H9 (cell line): ENCODE data around the gene RGS6. TPM values are rescaled to one million over a fixed set of nuclear protein-coding genes. Genes with fewer than 3 reads are reported as not detected.

Experiments
- DNase-seq: peaks from one replicate; pipeline ENCODE4 v3.0.0-alpha.2; 2017
- H2AFZ ChIP-seq: one replicate; pipeline ENCODE4 v1.6.1; 2013; ENCODE audit warnings: mild to moderate bottlenecking, low read length, control low read depth, moderate library complexity
- H2AK5ac ChIP-seq: 2 replicates; pipeline ENCODE4 v1.6.1; 2013; ENCODE audit warnings: low read length, control low read depth, mixed read lengths; ENCODE audit not compliant: insufficient read length
- H2BK120ac ChIP-seq: one replicate; pipeline ENCODE4 v1.6.1; 2013; ENCODE audit warnings: low read depth, mild to moderate bottlenecking, low read length, control low read depth, inconsistent platforms; ENCODE audit not compliant: poor library complexity, severe bottlenecking
- H2BK12ac ChIP-seq: 2 replicates; pipeline ENCODE4 v1.6.1; 2013; ENCODE audit warnings: low read length, control low read depth, mixed read lengths, low read depth; ENCODE audit not compliant: insufficient read length
- H2BK15ac ChIP-seq: 2 replicates; pipeline ENCODE4 v1.6.1; 2013; ENCODE audit warnings: low read depth, low read length, control low read depth
- H2BK20ac ChIP-seq: one replicate; pipeline ENCODE4 v1.6.1; 2013; ENCODE audit warnings: low read depth, mild to moderate bottlenecking, low read length, control low read depth, inconsistent platforms; ENCODE audit not compliant: poor library complexity, severe bottlenecking
- H2BK5ac ChIP-seq: 2 replicates; pipeline ENCODE4 v1.6.1; 2013; ENCODE audit warnings: low read length, control low read depth, mixed read lengths; ENCODE audit not compliant: insufficient read length
- H3K14ac ChIP-seq: 2 replicates; pipeline ENCODE4 v1.6.1; 2013; ENCODE audit warnings: low read length, control low read depth; ENCODE audit not compliant: insufficient read depth
- H3K18ac ChIP-seq: 2 replicates; pipeline ENCODE4 v1.6.1; 2013; ENCODE audit warnings: low read depth, mild to moderate bottlenecking, mixed read lengths, low read length, control low read depth; ENCODE audit not compliant: insufficient read length
- H3K23ac ChIP-seq: 2 replicates; pipeline ENCODE4 v1.6.1; 2013; ENCODE audit warnings: low read length, control low read depth, mixed read lengths, low read depth; ENCODE audit not compliant: insufficient read length
- H3K23me2 ChIP-seq: 2 replicates; pipeline ENCODE4 v1.6.1; 2013; ENCODE audit warnings: low read depth, mild to moderate bottlenecking, mixed read lengths, low read length, control low read depth; ENCODE audit not compliant: insufficient read length, poor library complexity, severe bottlenecking
- H3K27ac ChIP-seq: 2 replicates; pipeline ENCODE4 v1.5.1; 2013; ENCODE audit warnings: low read length, control low read depth, mixed read lengths, low read depth; ENCODE audit not compliant: insufficient read length
- H3K27me3 ChIP-seq: 2 replicates; pipeline ENCODE4 v1.6.1; 2013; ENCODE audit warnings: low read length, control low read depth, inconsistent platforms; ENCODE audit not compliant: insufficient read depth
- H3K4ac ChIP-seq: 2 replicates; pipeline ENCODE4 v1.6.1; 2013; ENCODE audit warnings: low read depth, mild to moderate bottlenecking, control low read depth, inconsistent platforms, low read length, moderate library complexity
- H3K4me1 ChIP-seq: 2 replicates; pipeline ENCODE4 v1.6.1; 2013; ENCODE audit warnings: low read length, control low read depth, inconsistent platforms; ENCODE audit not compliant: insufficient read depth
- H3K4me2 ChIP-seq: 2 replicates; pipeline ENCODE4 v1.6.1; 2013; ENCODE audit warnings: low read length, control low read depth, mixed read lengths; ENCODE audit not compliant: insufficient read length, insufficient read depth
- H3K56ac ChIP-seq: 2 replicates; pipeline ENCODE4 v1.6.1; 2013; ENCODE audit warnings: low read depth, mild to moderate bottlenecking, mixed read lengths, low read length, control low read depth; ENCODE audit not compliant: insufficient read length
- H3K79me1 ChIP-seq: 2 replicates; pipeline ENCODE4 v1.6.1; 2013; ENCODE audit warnings: low read depth, mild to moderate bottlenecking, moderate library complexity, low read length, control low read depth, inconsistent platforms; ENCODE audit not compliant: insufficient read depth, poor library complexity, severe bottlenecking
- H3K79me2 ChIP-seq: 2 replicates; pipeline ENCODE4 v1.6.1; 2013; ENCODE audit warnings: low read length, control low read depth, inconsistent platforms; ENCODE audit not compliant: insufficient read depth
- H3K9ac ChIP-seq: 2 replicates; pipeline ENCODE4 v1.6.1; 2013; ENCODE audit warnings: low read length, control low read depth, mixed read lengths; ENCODE audit not compliant: insufficient read length; ENCODE audit errors: extremely low read depth
- H3K9me3 ChIP-seq: one replicate; pipeline ENCODE4 v1.6.1; 2013; ENCODE audit warnings: low read depth, low read length, inconsistent platforms; ENCODE audit not compliant: control insufficient read depth
- H3T11ph ChIP-seq: one replicate; pipeline ENCODE4 v1.6.1; 2013; ENCODE audit warnings: mild to moderate bottlenecking, low read length, control low read depth, inconsistent platforms
- H4K20me1 ChIP-seq: one replicate; pipeline ENCODE4 v1.6.1; 2013; ENCODE audit not compliant: control insufficient read depth, insufficient read length, insufficient read depth
- H4K5ac ChIP-seq: 2 replicates; pipeline ENCODE4 v1.6.1; 2013; ENCODE audit warnings: low read depth, mild to moderate bottlenecking, mixed read lengths, low read length, control low read depth; ENCODE audit not compliant: insufficient read length
- H4K8ac ChIP-seq: replicated peaks from 2 replicates; pipeline ENCODE4 v1.6.1; 2013; ENCODE audit warnings: low read length, control low read depth, mixed read lengths, low read depth; ENCODE audit not compliant: insufficient read length
- H4K91ac ChIP-seq: 2 replicates; pipeline ENCODE4 v1.6.1; 2013; ENCODE audit warnings: low read depth, mild to moderate bottlenecking, moderate library complexity, mixed read lengths, low read length, control low read depth; ENCODE audit not compliant: insufficient read length
- H3K27ac Mint-ChIP-seq, 3 experiments: 2 replicates in 2 of 3; 3 replicates in 1 of 3; pipeline ENCODE4 v1.8.0; 2020 to 2021; ENCODE audit warnings: mixed read lengths in 3 of 3, mild to moderate bottlenecking in 1 of 3, moderate library complexity in 1 of 3
- H3K27me3 Mint-ChIP-seq: 2 replicates; pipeline ENCODE4 v1.8.0; 2021; ENCODE audit warnings: low read depth, mild to moderate bottlenecking, moderate library complexity, mixed read lengths
- H3K36me3 Mint-ChIP-seq, 3 experiments: 2 replicates in 2 of 3; 3 replicates in 1 of 3; pipeline ENCODE4 v1.8.0; 2020 to 2021; ENCODE audit warnings: low read depth in 3 of 3, mixed read lengths in 3 of 3; ENCODE audit not compliant: insufficient read depth in 1 of 3
- H3K4me1 Mint-ChIP-seq, 2 experiments: 2 replicates each; pipeline ENCODE4 v1.8.0; 2020; ENCODE audit warnings: mixed read lengths in 2 of 2
- H3K4me3 Mint-ChIP-seq, 2 experiments: 2 replicates in 1 of 2; 3 replicates in 1 of 2; pipeline ENCODE4 v1.8.0; 2020 to 2021; ENCODE audit warnings: mild to moderate bottlenecking in 2 of 2, mixed read lengths in 2 of 2, moderate library complexity in 1 of 2
- H3K9me3 Mint-ChIP-seq, 2 experiments: 2 replicates in 1 of 2; 3 replicates in 1 of 2; pipeline ENCODE4 v1.8.0; 2020; ENCODE audit warnings: mild to moderate bottlenecking in 2 of 2, mixed read lengths in 2 of 2, moderate library complexity in 1 of 2
- CTCF ChIP-seq: fragments of 200-600 bp; sonication (generic); conservative IDR thresholded peaks from 3 replicates; pipeline ENCODE4 v1.8.0; 2021; ENCODE audit warnings: antibody characterized with exemption, mild to moderate bottlenecking
- WGBS: extraction: QIAGEN DNeasy Blood & Tissue Kit; methylation state at CpG from one replicate; pipeline ENCODE4 v1.1.7; 2013; ENCODE audit warnings: missing lambda C conversion rate, low lambda C conversion rate, mixed read lengths; ENCODE audit not compliant: insufficient read length; ENCODE audit errors: extremely low coverage; 5-methylcytosine and 5-hydroxymethylcytosine counted together
- total RNA-seq: library from RNA; stranded (reverse); gene quantifications from 2 replicates; pipeline ENCODE4 v1.2.1, GENCODE V29; 2021

RGS6 gene
- total RNA-seq, 1 experiment from 2014 or later, result 3.0 TPM

- H3K23me2 ChIP-seq, result no peaks in the 10 kb centered on the region
- H3K27ac Mint-ChIP-seq, result no peak overlapping the region
- no peak overlapping the region for H2BK12ac ChIP-seq
- no peak for TF ChIP-seq CTCF
- no peak overlapping the region for H3K23ac ChIP-seq
- no peak overlapping the region for H2BK5ac ChIP-seq
- H3K4me2 ChIP-seq, result no peak overlapping the region
- no peak for DNase-seq
- no peak overlapping the region for H2BK20ac ChIP-seq
- no peaks in the 10 kb centered on the region for H3K79me2 ChIP-seq
- no peaks in the 10 kb centered on the region for H3K4me1 Mint-ChIP-seq
- H3K4me3 Mint-ChIP-seq, result no peak overlapping the region
- H2AFZ ChIP-seq, result no peak overlapping the region
- H3K4ac ChIP-seq, result no peak overlapping the region
- no peak overlapping the region for H3K14ac ChIP-seq
- H3K4me1 ChIP-seq, result no peaks in the 10 kb centered on the region
- no peaks in the 10 kb centered on the region for H3K79me1 ChIP-seq
- peaks cover 0 to 14% (median 7%) of the 10 kb centered on the region in 3 experiments; a peak in 4 of 7 replicates for H3K36me3 Mint-ChIP-seq
- H3K56ac ChIP-seq, result no peak overlapping the region
- WGBS, result no CpG with 5 or more reads among the region's 2 CpGs
- H3K18ac ChIP-seq, result no peak overlapping the region
- no peak overlapping the region for H2BK120ac ChIP-seq
- H2BK15ac ChIP-seq, result no peak overlapping the region
- H3K9ac ChIP-seq, result no peak overlapping the region
- no peaks in the 10 kb centered on the region for H4K20me1 ChIP-seq
- no peak overlapping the region for H2AK5ac ChIP-seq
- H4K5ac ChIP-seq, result no peak overlapping the region
- peaks cover 7% of the 10 kb centered on the region for H3K9me3 ChIP-seq
- H3K27me3 Mint-ChIP-seq, result peaks cover 3% of the 10 kb centered on the region; the same call in 1 of the 2 replicates
- no peaks in the 10 kb centered on the region for H3K27me3 ChIP-seq
- no peak overlapping the region for H3T11ph ChIP-seq
- no peak overlapping the region for H4K91ac ChIP-seq
- H3K9me3 Mint-ChIP-seq, result peaks cover 19 to 23% of the 10 kb centered on the region in 2 experiments
- no peak overlapping the region for H3K27ac ChIP-seq
- no peak overlapping the region for H4K8ac ChIP-seq
Measured at GRCh38 chr14:72462056-72462455, 529.8 kb downstream of the RGS6 start.
